Measurements from ENCODE around the gene GPAT3. TPM values are rescaled to one million over a fixed set of nuclear protein-coding genes. Genes with fewer than 3 reads are reported as not detected.
A peak's percentile ranks its signal among the peaks of the same experiment; 100 is the strongest.

The GPAT3 gene
- total and polyA plus RNA-seq, 2 experiments from 2014 or later = 1.2 to 2.0 TPM

DNA sequence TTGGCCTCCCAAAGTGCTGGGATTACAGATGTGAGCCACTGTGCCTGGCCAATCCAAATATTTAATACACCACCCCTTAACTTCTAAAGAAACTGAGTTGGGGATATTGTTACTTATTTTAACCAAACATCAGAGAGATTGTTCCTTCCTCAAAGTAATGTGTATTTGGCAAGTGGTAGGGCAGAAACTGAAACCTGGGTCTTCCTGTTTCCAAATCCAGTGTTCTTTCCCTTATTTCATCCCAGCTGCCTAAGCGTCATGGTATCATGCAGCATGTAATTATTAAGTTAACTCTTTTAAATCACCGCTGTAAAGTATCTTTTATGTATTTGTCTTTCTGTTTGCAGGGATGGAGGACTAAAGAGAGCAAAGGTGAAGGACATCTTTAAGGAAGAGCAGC is 68.4 kb downstream of the GPAT3 start (continued):
- TF ChIP-seq ZNF331 (CRISPR knock-in tag; IDR thresholded peaks at IDR 0.05; ENCODE audit: low read depth) (no peak), CREB1 (CRISPR knock-in tag; IDR thresholded peaks at IDR 0.05; ENCODE audit: low read depth) (no peak), STAT1 (IDR thresholded peaks at IDR 0.05; ENCODE audit: unreplicated experiment) (no peak)
- TF ChIP-seq, protein P1, sequence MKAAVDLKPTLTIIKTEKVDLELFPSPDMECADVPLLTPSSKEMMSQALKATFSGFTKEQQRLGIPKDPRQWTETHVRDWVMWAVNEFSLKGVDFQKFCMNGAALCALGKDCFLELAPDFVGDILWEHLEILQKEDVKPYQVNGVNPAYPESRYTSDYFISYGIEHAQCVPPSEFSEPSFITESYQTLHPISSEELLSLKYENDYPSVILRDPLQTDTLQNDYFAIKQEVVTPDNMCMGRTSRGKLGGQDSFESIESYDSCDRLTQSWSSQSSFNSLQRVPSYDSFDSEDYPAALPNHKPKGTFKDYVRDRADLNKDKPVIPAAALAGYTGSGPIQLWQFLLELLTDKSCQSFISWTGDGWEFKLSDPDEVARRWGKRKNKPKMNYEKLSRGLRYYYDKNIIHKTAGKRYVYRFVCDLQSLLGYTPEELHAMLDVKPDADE (IDR thresholded peaks at IDR 0.05) = no peak

DNA sequence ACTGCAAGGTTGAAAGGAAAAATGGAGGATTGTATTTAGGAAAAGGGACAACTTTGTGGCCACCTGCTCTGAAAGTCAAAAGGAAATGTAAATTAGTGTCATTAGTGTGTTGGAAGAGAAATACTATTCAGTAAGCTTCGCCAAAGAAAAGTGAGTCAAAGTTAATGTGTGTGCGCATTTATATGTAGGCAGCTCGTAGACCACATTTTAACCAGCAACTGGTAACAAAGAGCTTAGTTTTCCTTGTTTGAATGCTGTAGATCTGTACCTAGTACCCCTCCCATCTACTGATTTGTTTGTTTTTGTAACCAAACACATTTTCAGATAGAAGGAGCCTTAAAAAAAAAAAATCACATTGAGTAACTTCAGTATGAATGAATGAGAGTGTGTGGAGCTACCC is 69.3 kb downstream of the GPAT3 start:
- DNase-seq (ENCODE audit: low spot score) (no peak), ATAC-seq (no peak)
- Mint-ChIP-seq H3K27ac (peak overlapping the region; percentile 10; the same call in 1 of the 2 replicates), H3K36me3 (ENCODE audit: low read depth) (no peaks in the 10 kb centered on the region), H3K27me3 (ENCODE audit: insufficient read depth, low read depth, poor library complexity) (no peaks in the 10 kb centered on the region), H3K4me3 (no peak overlapping the region), H3K9me3 (no peaks in the 10 kb centered on the region), H3K4me1 (peaks cover 21% of the 10 kb centered on the region; the same call in 2 of the 3 replicates)
- Histone ChIP-seq H3K79me2 (replicated peaks; ENCODE audit: insufficient read depth) (no peaks in the 10 kb centered on the region), H3K4me3 (no peak overlapping the region), H3K36me3 (ENCODE audit: insufficient read depth) (no peaks in the 10 kb centered on the region), H3K9me2 (ENCODE audit: insufficient read depth) (no peaks in the 10 kb centered on the region), H3K27ac (ENCODE audit: low read depth) (no peak overlapping the region), H4K20me1 (replicated peaks; ENCODE audit: insufficient read depth) (no peaks in the 10 kb centered on the region), H3F3A (replicated peaks; ENCODE audit: low read depth) (no peaks in the 10 kb centered on the region), H3K4me2 (peak overlapping the region; percentile 34; the same call in 1 of the 2 replicates), H3K4me1 (ENCODE audit: insufficient read depth) (peaks cover 19% of the 10 kb centered on the region), H2AFZ (peak overlapping the region; percentile 19; the same call in 1 of the 2 replicates), H3K27me3 (ENCODE audit: insufficient read depth) (no peaks in the 10 kb centered on the region)
- TF ChIP-seq POLR2AphosphoS5 (IDR thresholded peaks at IDR 0.05; ENCODE audit: low read depth) (no peak), EZH2 (IDR thresholded peaks at IDR 0.05; ENCODE audit: low read depth, unreplicated experiment) (no peak), JUNB (IDR thresholded peaks at IDR 0.05; ENCODE audit: unreplicated experiment) (no peak), EZH2phosphoT487 (IDR thresholded peaks at IDR 0.05; ENCODE audit: unreplicated experiment) (no peak)
- TF ChIP-seq, protein P2, sequence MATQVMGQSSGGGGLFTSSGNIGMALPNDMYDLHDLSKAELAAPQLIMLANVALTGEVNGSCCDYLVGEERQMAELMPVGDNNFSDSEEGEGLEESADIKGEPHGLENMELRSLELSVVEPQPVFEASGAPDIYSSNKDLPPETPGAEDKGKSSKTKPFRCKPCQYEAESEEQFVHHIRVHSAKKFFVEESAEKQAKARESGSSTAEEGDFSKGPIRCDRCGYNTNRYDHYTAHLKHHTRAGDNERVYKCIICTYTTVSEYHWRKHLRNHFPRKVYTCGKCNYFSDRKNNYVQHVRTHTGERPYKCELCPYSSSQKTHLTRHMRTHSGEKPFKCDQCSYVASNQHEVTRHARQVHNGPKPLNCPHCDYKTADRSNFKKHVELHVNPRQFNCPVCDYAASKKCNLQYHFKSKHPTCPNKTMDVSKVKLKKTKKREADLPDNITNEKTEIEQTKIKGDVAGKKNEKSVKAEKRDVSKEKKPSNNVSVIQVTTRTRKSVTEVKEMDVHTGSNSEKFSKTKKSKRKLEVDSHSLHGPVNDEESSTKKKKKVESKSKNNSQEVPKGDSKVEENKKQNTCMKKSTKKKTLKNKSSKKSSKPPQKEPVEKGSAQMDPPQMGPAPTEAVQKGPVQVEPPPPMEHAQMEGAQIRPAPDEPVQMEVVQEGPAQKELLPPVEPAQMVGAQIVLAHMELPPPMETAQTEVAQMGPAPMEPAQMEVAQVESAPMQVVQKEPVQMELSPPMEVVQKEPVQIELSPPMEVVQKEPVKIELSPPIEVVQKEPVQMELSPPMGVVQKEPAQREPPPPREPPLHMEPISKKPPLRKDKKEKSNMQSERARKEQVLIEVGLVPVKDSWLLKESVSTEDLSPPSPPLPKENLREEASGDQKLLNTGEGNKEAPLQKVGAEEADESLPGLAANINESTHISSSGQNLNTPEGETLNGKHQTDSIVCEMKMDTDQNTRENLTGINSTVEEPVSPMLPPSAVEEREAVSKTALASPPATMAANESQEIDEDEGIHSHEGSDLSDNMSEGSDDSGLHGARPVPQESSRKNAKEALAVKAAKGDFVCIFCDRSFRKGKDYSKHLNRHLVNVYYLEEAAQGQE (IDR thresholded peaks at IDR 0.05; ENCODE audit: unreplicated experiment) = no peak
- TF ChIP-seq, protein P3, sequence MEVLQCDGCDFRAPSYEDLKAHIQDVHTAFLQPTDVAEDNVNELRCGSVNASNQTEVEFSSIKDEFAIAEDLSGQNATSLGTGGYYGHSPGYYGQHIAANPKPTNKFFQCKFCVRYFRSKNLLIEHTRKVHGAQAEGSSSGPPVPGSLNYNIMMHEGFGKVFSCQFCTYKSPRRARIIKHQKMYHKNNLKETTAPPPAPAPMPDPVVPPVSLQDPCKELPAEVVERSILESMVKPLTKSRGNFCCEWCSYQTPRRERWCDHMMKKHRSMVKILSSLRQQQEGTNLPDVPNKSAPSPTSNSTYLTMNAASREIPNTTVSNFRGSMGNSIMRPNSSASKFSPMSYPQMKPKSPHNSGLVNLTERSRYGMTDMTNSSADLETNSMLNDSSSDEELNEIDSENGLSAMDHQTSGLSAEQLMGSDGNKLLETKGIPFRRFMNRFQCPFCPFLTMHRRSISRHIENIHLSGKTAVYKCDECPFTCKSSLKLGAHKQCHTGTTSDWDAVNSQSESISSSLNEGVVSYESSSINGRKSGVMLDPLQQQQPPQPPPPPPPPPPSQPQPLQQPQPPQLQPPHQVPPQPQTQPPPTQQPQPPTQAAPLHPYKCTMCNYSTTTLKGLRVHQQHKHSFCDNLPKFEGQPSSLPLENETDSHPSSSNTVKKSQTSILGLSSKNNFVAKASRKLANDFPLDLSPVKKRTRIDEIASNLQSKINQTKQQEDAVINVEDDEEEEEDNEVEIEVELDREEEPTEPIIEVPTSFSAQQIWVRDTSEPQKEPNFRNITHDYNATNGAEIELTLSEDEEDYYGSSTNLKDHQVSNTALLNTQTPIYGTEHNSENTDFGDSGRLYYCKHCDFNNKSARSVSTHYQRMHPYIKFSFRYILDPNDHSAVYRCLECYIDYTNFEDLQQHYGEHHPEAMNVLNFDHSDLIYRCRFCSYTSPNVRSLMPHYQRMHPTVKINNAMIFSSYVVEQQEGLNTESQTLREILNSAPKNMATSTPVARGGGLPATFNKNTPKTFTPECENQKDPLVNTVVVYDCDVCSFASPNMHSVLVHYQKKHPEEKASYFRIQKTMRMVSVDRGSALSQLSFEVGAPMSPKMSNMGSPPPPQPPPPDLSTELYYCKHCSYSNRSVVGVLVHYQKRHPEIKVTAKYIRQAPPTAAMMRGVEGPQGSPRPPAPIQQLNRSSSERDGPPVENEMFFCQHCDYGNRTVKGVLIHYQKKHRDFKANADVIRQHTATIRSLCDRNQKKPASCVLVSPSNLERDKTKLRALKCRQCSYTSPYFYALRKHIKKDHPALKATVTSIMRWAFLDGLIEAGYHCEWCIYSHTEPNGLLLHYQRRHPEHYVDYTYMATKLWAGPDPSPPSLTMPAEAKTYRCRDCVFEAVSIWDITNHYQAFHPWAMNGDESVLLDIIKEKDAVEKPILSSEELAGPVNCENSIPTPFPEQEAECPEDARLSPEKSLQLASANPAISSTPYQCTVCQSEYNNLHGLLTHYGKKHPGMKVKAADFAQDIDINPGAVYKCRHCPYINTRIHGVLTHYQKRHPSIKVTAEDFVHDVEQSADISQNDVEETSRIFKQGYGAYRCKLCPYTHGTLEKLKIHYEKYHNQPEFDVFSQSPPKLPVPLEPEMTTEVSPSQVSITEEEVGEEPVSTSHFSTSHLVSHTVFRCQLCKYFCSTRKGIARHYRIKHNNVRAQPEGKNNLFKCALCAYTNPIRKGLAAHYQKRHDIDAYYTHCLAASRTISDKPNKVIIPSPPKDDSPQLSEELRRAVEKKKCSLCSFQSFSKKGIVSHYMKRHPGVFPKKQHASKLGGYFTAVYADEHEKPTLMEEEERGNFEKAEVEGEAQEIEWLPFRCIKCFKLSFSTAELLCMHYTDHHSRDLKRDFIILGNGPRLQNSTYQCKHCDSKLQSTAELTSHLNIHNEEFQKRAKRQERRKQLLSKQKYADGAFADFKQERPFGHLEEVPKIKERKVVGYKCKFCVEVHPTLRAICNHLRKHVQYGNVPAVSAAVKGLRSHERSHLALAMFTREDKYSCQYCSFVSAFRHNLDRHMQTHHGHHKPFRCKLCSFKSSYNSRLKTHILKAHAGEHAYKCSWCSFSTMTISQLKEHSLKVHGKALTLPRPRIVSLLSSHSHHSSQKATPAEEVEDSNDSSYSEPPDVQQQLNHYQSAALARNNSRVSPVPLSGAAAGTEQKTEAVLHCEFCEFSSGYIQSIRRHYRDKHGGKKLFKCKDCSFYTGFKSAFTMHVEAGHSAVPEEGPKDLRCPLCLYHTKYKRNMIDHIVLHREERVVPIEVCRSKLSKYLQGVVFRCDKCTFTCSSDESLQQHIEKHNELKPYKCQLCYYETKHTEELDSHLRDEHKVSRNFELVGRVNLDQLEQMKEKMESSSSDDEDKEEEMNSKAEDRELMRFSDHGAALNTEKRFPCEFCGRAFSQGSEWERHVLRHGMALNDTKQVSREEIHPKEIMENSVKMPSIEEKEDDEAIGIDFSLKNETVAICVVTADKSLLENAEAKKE (CRISPR knock-in tag; IDR thresholded peaks at IDR 0.05) = no peak
- TF ChIP-seq, protein P1 (IDR thresholded peaks at IDR 0.05) = no peak

All from GM23338 (cell line).